ENCODE data around the gene NDUFB8. TPM values are rescaled to one million over a fixed set of nuclear protein-coding genes. Genes with fewer than 3 reads are reported as not detected.

NDUFB8 gene
- polyA plus RNA-seq, 4 donors, result 161 to 216 (median 195) TPM

DNA sequence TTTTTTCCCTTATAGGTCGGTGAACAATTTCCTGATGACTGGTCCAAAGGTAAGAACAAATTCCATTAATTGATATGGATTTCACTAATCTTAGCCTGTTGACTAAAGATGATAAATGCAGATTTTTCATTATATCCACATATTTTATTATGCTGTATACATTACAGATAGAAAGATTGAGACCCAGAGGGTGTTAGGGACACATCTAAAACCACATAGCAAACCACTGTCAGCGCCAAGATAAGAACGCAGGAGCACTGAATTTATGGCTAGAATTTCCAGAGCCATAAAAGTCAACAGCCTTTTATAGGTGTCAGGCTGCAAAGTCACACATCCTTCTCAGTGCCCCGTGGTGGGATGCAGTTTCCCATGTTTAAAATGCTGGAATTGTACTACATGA, 50.6 kb downstream of the NDUFB8 start:
- no peak for DNase-seq (ENCODE audit: low read depth in 4 of 4, low spot score in 2 of 4)

DNA sequence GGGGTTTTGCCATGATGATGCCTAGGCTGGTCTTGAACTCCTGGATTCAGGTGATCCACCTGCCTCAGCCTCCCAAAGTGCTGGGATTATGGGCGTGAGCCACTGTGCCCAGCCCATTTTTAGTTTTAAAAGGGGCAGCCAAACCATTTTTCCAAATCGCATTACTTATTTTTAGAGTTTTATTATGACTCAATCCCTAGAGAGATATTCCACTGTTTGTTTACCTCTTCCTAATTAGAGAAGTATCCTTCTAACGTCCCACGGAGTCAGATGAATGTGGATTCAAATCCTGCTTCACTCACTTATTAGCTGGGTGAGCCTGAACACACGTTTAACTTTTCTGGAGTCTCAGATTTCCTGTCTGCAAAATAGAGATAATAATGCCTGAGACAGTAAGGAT, 51.7 kb downstream of the NDUFB8 start:
- DNase-seq (ENCODE audit: low read depth in 4 of 4, low spot score in 2 of 4), result no peak

Other genes with a start within 250 kb of the NDUFB8 start
- 10 to 100 TPM; 31.9 to 41.5 (median 38.0) TPM for gene BLOC1S2, start 243.2 kb downstream of the NDUFB8 start, polyA plus RNA-seq (ENCODE audit: insufficient read length in 4 of 4)
- gene PKD2L1, start 199.6 kb downstream of the NDUFB8 start, polyA plus RNA-seq (ENCODE audit: insufficient read length in 4 of 4), result under 1 TPM in 3 of 4 donors, not detected in 1; 0.10 to 0.71 (median 0.44) TPM
- gene SCD, start 182.6 kb downstream of the NDUFB8 start, polyA plus RNA-seq (ENCODE audit: insufficient read length in 4 of 4), result 10 to 100 TPM; 32.2 to 54.7 (median 44.1) TPM
- 1 to 10 TPM in 2 of 4 donors, under 1 TPM in 2; 0.69 to 1.0 (median 1.00) TPM for gene WNT8B, start 66.9 kb downstream of the NDUFB8 start, polyA plus RNA-seq (ENCODE audit: insufficient read length in 4 of 4)
- gene SEC31B, start 10.0 kb downstream of the NDUFB8 start, polyA plus RNA-seq (ENCODE audit: insufficient read length in 4 of 4), result 10 to 100 TPM; 10.1 to 30.5 (median 19.6) TPM
- gene HIF1AN, start 6.1 kb upstream of the NDUFB8 start, polyA plus RNA-seq (ENCODE audit: insufficient read length in 4 of 4), result 10 to 100 TPM; 35.8 to 48.4 (median 42.5) TPM
- gene PAX2, start 215.7 kb upstream of the NDUFB8 start, polyA plus RNA-seq (ENCODE audit: insufficient read length in 4 of 4), result 100 to 1,000 TPM; 116 to 262 (median 178) TPM

Measured in left renal cortex interstitium (tissue), 4 donors.